ENCODE data around the gene SMYD2.

DNA sequence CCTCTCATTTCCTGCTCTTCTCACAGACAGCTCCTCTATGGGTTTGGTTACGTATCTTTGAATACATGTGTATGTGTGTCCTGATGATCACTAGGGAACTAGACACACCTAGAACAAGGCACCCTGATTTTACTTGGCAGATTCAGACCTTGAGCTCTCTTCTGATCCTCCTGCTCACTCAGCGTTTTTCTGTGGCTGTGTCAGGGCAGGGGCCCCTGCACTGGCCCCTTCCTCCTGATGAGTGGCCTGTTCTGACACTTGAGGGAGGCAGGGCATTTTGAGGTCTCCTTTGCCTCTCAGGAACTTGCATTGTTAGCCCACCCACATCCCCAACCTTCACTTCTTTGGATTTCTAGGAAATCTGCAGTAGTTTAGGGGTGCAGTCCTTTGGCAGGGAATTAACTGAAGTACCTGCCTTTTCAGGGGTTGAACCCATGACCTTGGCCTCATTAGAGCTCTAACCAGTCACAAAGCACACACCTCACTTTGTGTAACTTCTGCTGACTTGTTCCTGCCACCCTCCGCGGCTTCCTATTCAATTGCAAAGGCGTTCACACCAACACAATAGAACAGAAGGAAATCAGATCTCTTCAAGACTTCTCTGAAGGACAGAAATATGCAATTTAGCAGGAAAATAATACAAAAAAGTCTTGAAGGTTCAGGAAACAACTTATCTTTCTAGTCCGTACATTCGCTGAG, 8.8 kb downstream of the SMYD2 start:
- TF ChIP-seq, protein P1, sequence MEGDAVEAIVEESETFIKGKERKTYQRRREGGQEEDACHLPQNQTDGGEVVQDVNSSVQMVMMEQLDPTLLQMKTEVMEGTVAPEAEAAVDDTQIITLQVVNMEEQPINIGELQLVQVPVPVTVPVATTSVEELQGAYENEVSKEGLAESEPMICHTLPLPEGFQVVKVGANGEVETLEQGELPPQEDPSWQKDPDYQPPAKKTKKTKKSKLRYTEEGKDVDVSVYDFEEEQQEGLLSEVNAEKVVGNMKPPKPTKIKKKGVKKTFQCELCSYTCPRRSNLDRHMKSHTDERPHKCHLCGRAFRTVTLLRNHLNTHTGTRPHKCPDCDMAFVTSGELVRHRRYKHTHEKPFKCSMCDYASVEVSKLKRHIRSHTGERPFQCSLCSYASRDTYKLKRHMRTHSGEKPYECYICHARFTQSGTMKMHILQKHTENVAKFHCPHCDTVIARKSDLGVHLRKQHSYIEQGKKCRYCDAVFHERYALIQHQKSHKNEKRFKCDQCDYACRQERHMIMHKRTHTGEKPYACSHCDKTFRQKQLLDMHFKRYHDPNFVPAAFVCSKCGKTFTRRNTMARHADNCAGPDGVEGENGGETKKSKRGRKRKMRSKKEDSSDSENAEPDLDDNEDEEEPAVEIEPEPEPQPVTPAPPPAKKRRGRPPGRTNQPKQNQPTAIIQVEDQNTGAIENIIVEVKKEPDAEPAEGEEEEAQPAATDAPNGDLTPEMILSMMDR (conservative IDR thresholded peaks at IDR 0.05; ENCODE audit: low read length) = no peak
- no peak for TF ChIP-seq EZH2phosphoT487 (IDR thresholded peaks at IDR 0.05; ENCODE audit: borderline replicate concordance, low read depth, low read length)

Measured in OCI-LY7 (cell line).